H1 (cell line): ENCODE data around the gene FAM193A. TPM values are rescaled to one million over a fixed set of nuclear protein-coding genes. Genes with fewer than 3 reads are reported as not detected.
"Not testable (repeated sequence)": the region's sequence is repeated elsewhere in the genome, so short reads cannot be mapped to it uniquely, and the experiment has no call there.

ENCODE experiments used
- CTCF ChIA-PET: fragments of 300-600 bp; sonication (Branson Sonifier 250); formaldehyde crosslinking; loops from one replicate; lab custom pipeline; 2021; ENCODE audit not compliant: partially characterized antibody; lab: Charles Lee
- POLR2A ChIA-PET: fragments of 300-600 bp; sonication (Branson Sonifier 250); formaldehyde crosslinking; loops from one replicate; lab custom pipeline; 2021; ENCODE audit warnings: inconsistent platforms; ENCODE audit not compliant: partially characterized antibody; lab: Charles Lee
- DNase-seq, 2 experiments: peaks; one replicate each; pipeline versions ENCODE4 v3.0.0 to v3.0.0-alpha.2; 2010 to 2022; ENCODE audit warnings: low spot score in 2 of 2, low read depth in 1 of 2, mixed read lengths in 1 of 2
- FAIRE-seq: peaks from 2 replicates; lab custom pipeline; 2011; peaks lifted over from hg19 to GRCh38; lab: Jason Lieb, UNC
- H2AFZ ChIP-seq: 2 replicates; pipeline ENCODE4 v1.8.1; 2012; ENCODE audit warnings: low read length, inconsistent platforms
- H2AK5ac ChIP-seq: 2 replicates; pipeline ENCODE4 v1.6.1; 2013; ENCODE audit warnings: low read depth, low read length
- H2BK120ac ChIP-seq: replicated peaks from 2 replicates; pipeline ENCODE3; 2013; ENCODE audit warnings: low read depth, low read length, inconsistent platforms
- H2BK12ac ChIP-seq: 2 replicates; pipeline ENCODE4 v1.6.1; 2013; ENCODE audit warnings: low read depth, low read length
- H2BK15ac ChIP-seq: 2 replicates; pipeline ENCODE4 v1.6.1; 2013; ENCODE audit warnings: low read length
- H2BK20ac ChIP-seq: 2 replicates; pipeline ENCODE4 v1.6.1; 2013; ENCODE audit warnings: low read length
- H2BK5ac ChIP-seq: 2 replicates; pipeline ENCODE4 v1.6.1; 2013; ENCODE audit warnings: low read depth, low read length
- H3K14ac ChIP-seq: 2 replicates; pipeline ENCODE4 v1.6.1; 2013; ENCODE audit warnings: inconsistent platforms; ENCODE audit not compliant: insufficient read length
- H3K18ac ChIP-seq: 2 replicates; pipeline ENCODE4 v1.6.1; 2013; ENCODE audit warnings: low read length; ENCODE audit errors: extremely low read depth
- H3K23ac ChIP-seq: 2 replicates; pipeline ENCODE4 v1.6.1; 2013; ENCODE audit warnings: inconsistent platforms; ENCODE audit not compliant: insufficient read length
- H3K23me2 ChIP-seq: 2 replicates; pipeline ENCODE4 v1.6.1; 2013; ENCODE audit warnings: low read depth, low read length
- H3K27ac ChIP-seq: 2 replicates; pipeline ENCODE4 v1.6.1; 2011; ENCODE audit warnings: low read depth, low read length, inconsistent platforms
- H3K27me3 ChIP-seq, 4 experiments: replicated peaks in 1 of 4; 1 replicate in 1 of 4; 2 replicates in 3 of 4; pipeline versions ENCODE4 v1.6.1 to v1.8.1; 2011 to 2013; ENCODE audit warnings: low read length in 3 of 4, mild to moderate bottlenecking in 3 of 4, inconsistent platforms in 2 of 4, mixed read lengths in 2 of 4, moderate library complexity in 1 of 4; ENCODE audit not compliant: control insufficient read depth in 3 of 4, insufficient read depth in 3 of 4; ENCODE audit errors: extremely low read depth in 1 of 4
- H3K36me3 ChIP-seq, 4 experiments: 2 replicates each; pipeline versions ENCODE4 v1.6.1 to v1.8.1; 2011 to 2013; ENCODE audit warnings: mild to moderate bottlenecking in 4 of 4, low read length in 3 of 4, moderate library complexity in 2 of 4, control low read depth in 1 of 4, inconsistent platforms in 1 of 4; ENCODE audit not compliant: insufficient read depth in 4 of 4, control insufficient read depth in 2 of 4
- H3K4ac ChIP-seq: replicated peaks from 2 replicates; pipeline ENCODE3; 2013; ENCODE audit warnings: low read length, low read depth, mixed read lengths, inconsistent platforms; ENCODE audit not compliant: insufficient read length
- H3K4me1 ChIP-seq, 4 experiments: replicated peaks in 1 of 4; 1 replicate in 1 of 4; 2 replicates in 3 of 4; pipeline versions ENCODE4 v1.6.1 to v1.8.1; 2011 to 2013; ENCODE audit warnings: low read length in 3 of 4, inconsistent platforms in 2 of 4, mixed read lengths in 1 of 4; ENCODE audit not compliant: insufficient read depth in 4 of 4, control insufficient read depth in 3 of 4
- H3K4me2 ChIP-seq, 2 experiments: 2 replicates each; pipeline versions ENCODE4 v1.6.1 to v1.8.1; 2011 to 2013; ENCODE audit warnings: low read depth in 2 of 2, low read length in 2 of 2, control low read depth in 1 of 2, inconsistent platforms in 1 of 2, mild to moderate bottlenecking in 1 of 2; ENCODE audit not compliant: insufficient read depth in 1 of 2
- H3K4me3 ChIP-seq, 4 experiments: fragments of 200-600, 300-600 bp in 1 of 4; sonication (generic), shearing (Covaris generic), sonication (Bioruptor Twin) in 1 of 4; 2 replicates each; pipeline versions ENCODE4 v1.5.1 to v1.8.1; 2011 to 2016; ENCODE audit warnings: low read length in 4 of 4, low read depth in 3 of 4, control low read depth in 2 of 4, inconsistent platforms in 2 of 4, mild to moderate bottlenecking in 2 of 4, mixed read lengths in 1 of 4, moderate library complexity in 1 of 4; ENCODE audit not compliant: insufficient read depth in 2 of 4; ENCODE audit errors: extremely low read depth in 1 of 4
- H3K56ac ChIP-seq: replicated peaks from 2 replicates; pipeline ENCODE3; 2013; ENCODE audit warnings: low read depth, mild to moderate bottlenecking, mixed read lengths, low read length, inconsistent platforms; ENCODE audit not compliant: insufficient read length
- H3K79me1 ChIP-seq: 2 replicates; pipeline ENCODE4 v1.6.1; 2013; ENCODE audit warnings: low read depth, low read length, control low read depth
- H3K79me2 ChIP-seq, 2 experiments: 2 replicates each; pipeline versions ENCODE4 v1.6.1 to v1.8.1; 2012 to 2013; ENCODE audit warnings: low read length in 2 of 2, mild to moderate bottlenecking in 2 of 2, inconsistent platforms in 1 of 2; ENCODE audit not compliant: insufficient read depth in 2 of 2, control insufficient read depth in 1 of 2
- H3K9ac ChIP-seq, 4 experiments: replicated peaks in 1 of 4; 1 replicate in 1 of 4; 2 replicates in 3 of 4; pipeline versions ENCODE4 v1.6.1 to v1.8.1; 2011 to 2013; ENCODE audit warnings: low read depth in 3 of 4, low read length in 3 of 4, control low read depth in 2 of 4, mild to moderate bottlenecking in 2 of 4, moderate library complexity in 2 of 4, inconsistent platforms in 1 of 4; ENCODE audit errors: extremely low read depth in 1 of 4
- H3K9me3 ChIP-seq, 2 experiments: 2 replicates each; pipeline versions ENCODE4 v1.6.1 to v1.8.1; 2012 to 2013; ENCODE audit warnings: mild to moderate bottlenecking in 2 of 2, moderate library complexity in 2 of 2, control low read depth in 1 of 2, inconsistent platforms in 1 of 2, low read depth in 1 of 2, low read length in 1 of 2, mixed read lengths in 1 of 2; ENCODE audit not compliant: insufficient read depth in 2 of 2
- H4K20me1 ChIP-seq, 2 experiments: replicated peaks in 1 of 2; 2 replicates each; pipeline versions ENCODE3 to v1.8.1; 2011 to 2013; ENCODE audit warnings: inconsistent platforms in 2 of 2, low read length in 2 of 2, mild to moderate bottlenecking in 1 of 2; ENCODE audit not compliant: insufficient read depth in 2 of 2, control insufficient read depth in 1 of 2
- H4K5ac ChIP-seq: 2 replicates; pipeline ENCODE4 v1.6.1; 2013; ENCODE audit warnings: low read length, low read depth, mixed read lengths, inconsistent platforms; ENCODE audit not compliant: insufficient read length
- H4K8ac ChIP-seq: 2 replicates; pipeline ENCODE4 v1.8.0; 2013; ENCODE audit warnings: mild to moderate bottlenecking, moderate library complexity, low read length, inconsistent platforms; ENCODE audit not compliant: insufficient read depth; ENCODE audit errors: extremely low read depth
- H4K91ac ChIP-seq: replicated peaks from 2 replicates; pipeline ENCODE3; 2013; ENCODE audit warnings: low read length, mixed read lengths, inconsistent platforms; ENCODE audit not compliant: insufficient read length
- KDM4A ChIP-seq: IDR thresholded peaks from one replicate; pipeline ENCODE4 v1.7.1; 2012; ENCODE audit warnings: low read depth, mild to moderate bottlenecking, moderate library complexity, low read length, inconsistent platforms; ENCODE audit not compliant: severe bottlenecking
- NRF1 ChIP-seq: IDR thresholded peaks from 2 replicates; pipeline ENCODE4 v1.6.1; 2011; ENCODE audit warnings: mild to moderate bottlenecking, low read depth, low read length, improper control_type of control experiment
- RBBP5 ChIP-seq: IDR thresholded peaks from 2 replicates; pipeline ENCODE4 v1.7.1; 2012; ENCODE audit warnings: low read depth, mild to moderate bottlenecking, inconsistent platforms, low read length, moderate library complexity, borderline replicate concordance
- SIRT6 ChIP-seq: IDR thresholded peaks from one replicate; pipeline ENCODE4 v1.7.1; 2012; ENCODE audit warnings: low read length, inconsistent platforms
- SIX5 ChIP-seq: IDR thresholded peaks from 2 replicates; pipeline ENCODE4 v1.6.1; 2011; ENCODE audit warnings: mild to moderate bottlenecking, low read depth, low read length
- TEAD4 ChIP-seq: IDR thresholded peaks from 2 replicates; pipeline ENCODE4 v1.6.1; 2012; ENCODE audit warnings: low read depth, low read length, inconsistent platforms, mixed read lengths
- YY1 ChIP-seq: IDR thresholded peaks from 2 replicates; pipeline ENCODE4 v1.6.1; 2011; ENCODE audit warnings: low read depth, mild to moderate bottlenecking, low read length
- WGBS, 2 experiments: shearing (Covaris generic) in 1 of 2; methylation state at CpG; one replicate each; pipeline versions ENCODE4 v1.1.6 to v1.1.7; 2013 to 2015; ENCODE audit warnings: low lambda C conversion rate in 2 of 2, mixed read lengths in 2 of 2, inconsistent platforms in 1 of 2, low coverage in 1 of 2, missing lambda C conversion rate in 1 of 2; ENCODE audit not compliant: insufficient replicate concordance in 2 of 2, insufficient coverage in 1 of 2, insufficient read length in 1 of 2; ENCODE audit errors: extremely low coverage in 1 of 2, missing lambda C conversion rate in 1 of 2; 5-methylcytosine and 5-hydroxymethylcytosine counted together
- polyA plus RNA-seq, 7 experiments: library from polyadenylated mRNA; depleted of rRNA in 3 of 7; stranded (reverse) in 5 of 7; unstranded in 2 of 7; fragments of >200 nt in 5 of 7; fragments of 200-250 nt in 2 of 7; gene quantifications; 1 replicate in 5 of 7; 2 replicates in 1 of 7; 4 replicates in 1 of 7; pipeline versions ENCODE4 v1.2.1 to v1.2.3, GENCODE V29; 2011 to 2013; ENCODE audit warnings: missing spikeins in 2 of 7, mixed read lengths in 2 of 7
- total RNA-seq: library from RNA; stranded (reverse); fragmentation: NEBNext Ultra II Directional; extraction: Animal tissue kit (Norgen Biotek cat#: 25700); gene quantifications from 2 replicates; pipeline ENCODE4 v1.2.1, GENCODE V29; 2021

The FAM193A gene
- total and polyA plus RNA-seq, 2 of the 8 experiments (the other 6 are each of a cell fraction or from before 2014, with no cell fraction given): 8.7 to 26.2 TPM

DNA sequence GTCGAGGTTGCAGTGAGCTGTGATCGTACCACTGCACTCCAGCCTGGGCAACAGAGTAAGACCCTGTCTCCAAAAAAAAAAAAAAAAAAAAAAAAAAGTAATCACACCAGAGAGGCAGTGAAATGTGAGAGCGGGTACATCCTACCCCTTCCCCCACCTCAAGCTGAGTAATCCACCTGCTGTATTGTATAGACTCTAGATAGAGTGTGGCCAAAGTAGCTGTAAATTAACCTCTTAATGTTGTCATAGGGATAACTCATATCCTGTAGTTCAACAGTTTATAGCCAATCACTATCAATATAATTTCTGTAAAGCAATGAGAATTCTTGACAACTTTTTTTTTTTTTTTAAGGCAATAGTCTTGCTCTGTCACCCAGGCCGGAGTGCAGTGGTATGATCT is 188.9 kb downstream of the FAM193A start (continued):
- TF ChIP-seq KDM4A: no peak
- no peak for TF ChIP-seq RBBP5
- no peak for TF ChIP-seq NRF1
- no peak for TF ChIP-seq SIX5
- TF ChIP-seq SIRT6: no peak
- TF ChIP-seq TEAD4: no peak
- no peak for TF ChIP-seq YY1

DNA sequence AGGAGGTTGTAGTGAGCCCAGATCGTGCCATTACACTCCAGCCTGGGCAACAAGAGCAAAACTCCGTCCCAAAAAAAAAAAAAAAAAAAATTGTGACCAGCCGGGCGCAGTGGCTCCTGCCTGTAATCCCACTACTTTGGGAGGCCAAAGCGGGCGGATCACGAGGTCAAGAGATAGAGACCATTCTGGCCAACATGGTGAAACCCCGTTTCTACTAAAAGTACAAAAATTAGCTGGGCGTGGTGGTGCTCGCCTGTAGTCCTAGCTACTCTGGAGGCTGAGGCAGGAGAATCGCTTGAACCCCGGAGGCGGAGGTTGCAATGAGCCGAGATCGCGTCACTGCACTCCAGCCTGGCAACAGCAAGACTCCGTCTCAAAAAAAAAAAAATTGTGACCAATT is 190.4 kb downstream of the FAM193A start:
- H2AK5ac ChIP-seq, H3K4me3 ChIP-seq, H2BK20ac ChIP-seq, H2BK15ac ChIP-seq, H3K23ac ChIP-seq, H2BK12ac ChIP-seq, H2BK5ac ChIP-seq, H3K9me3 ChIP-seq, H4K8ac ChIP-seq, H3K27me3 ChIP-seq, H4K5ac ChIP-seq, POLR2A ChIA-PET, H4K91ac ChIP-seq, H2BK120ac ChIP-seq, H3K14ac ChIP-seq, H3K9ac ChIP-seq, H3K56ac ChIP-seq, H3K27ac ChIP-seq, H3K79me2 ChIP-seq, H3K4ac ChIP-seq, H3K4me1 ChIP-seq, FAIRE-seq, H3K23me2 ChIP-seq, H3K4me2 ChIP-seq, H2AFZ ChIP-seq, H3K36me3 ChIP-seq, H4K20me1 ChIP-seq, H3K79me1 ChIP-seq, DNase-seq, H3K18ac ChIP-seq: not testable (repeated sequence)
- 94% methylated on average over 10 of the region's 17 CpGs; no CpG with 5 or more reads in 1 of the 2 experiments for WGBS, 2 experiments
- CTCF ChIA-PET: interaction anchor here (1.5 kb wide), 1 partner anchor 19 kb away, joined by 3 read pairs; no protein-coding TSS in a partner anchor
